HG03108 (cell line): Measurements from ENCODE around the gene SLC16A14.
"Not testable (repeated sequence)": the region's sequence is repeated elsewhere in the genome, so short reads cannot be mapped to it uniquely, and the experiment has no call there.

ENCODE experiments used
- ATAC-seq: cut with Tn5 transposase; IDR thresholded peaks from one replicate; pipeline ENCODE4 v1.9.1; 2021; ENCODE audit warnings: moderate library complexity; ENCODE audit not compliant: unreplicated experiment

The SLC16A14 gene

GRCh38 chr2:230068651-230069055 is at the start of gene SLC16A14:
SLC16A14 (minus strand) TSS chr2:230068924; CDS start chr2:230059352, 9,572 bp downstream.
- ATAC-seq: peak; percentile 24

GRCh38 chr2:230106771-230107170 is 38.0 kb upstream of the SLC16A14 start:
- no peak for ATAC-seq

- not testable (repeated sequence) for ATAC-seq
Observed at GRCh38 chr2:230101967-230102366, 33.2 kb upstream of the SLC16A14 start.

- ATAC-seq: no peak
Observed at GRCh38 chr2:230097841-230098240, 29.1 kb upstream of the SLC16A14 start.

- no peak for ATAC-seq
Observed at GRCh38 chr2:230097424-230097823, 28.7 kb upstream of the SLC16A14 start.

GRCh38 chr2:230090967-230091366 is 22.2 kb upstream of the SLC16A14 start:
- ATAC-seq: no peak

GRCh38 chr2:230085201-230085600 is 16.5 kb upstream of the SLC16A14 start:
- no peak for ATAC-seq

- ATAC-seq: no peak
Observed at GRCh38 chr2:230077851-230078547, 9.3 kb upstream of the SLC16A14 start.

- no peak for ATAC-seq
Observed at GRCh38 chr2:230076819-230077218, 8.1 kb upstream of the SLC16A14 start.

GRCh38 chr2:230075988-230076631 is 7.4 kb upstream of the SLC16A14 start:
- ATAC-seq: no peak

- ATAC-seq: no peak
Observed at GRCh38 chr2:230071421-230071820, 2.7 kb upstream of the SLC16A14 start.

- ATAC-seq: no peak
Observed at GRCh38 chr2:230069402-230069801, 678 bp upstream of the SLC16A14 start.

- ATAC-seq: peak; percentile 38
Observed at GRCh38 chr2:230068016-230068650, 591 bp downstream of the SLC16A14 start.

GRCh38 chr2:230060672-230061293 is 7.9 kb downstream of the SLC16A14 start:
- no peak for ATAC-seq

GRCh38 chr2:230053753-230054478 is 14.8 kb downstream of the SLC16A14 start:
- no peak for ATAC-seq

- ATAC-seq: no peak
Observed at GRCh38 chr2:230052299-230052698, 16.4 kb downstream of the SLC16A14 start.

- ATAC-seq: no peak
Observed at GRCh38 chr2:230050136-230050535, 18.6 kb downstream of the SLC16A14 start.

- no peak for ATAC-seq
Observed at GRCh38 chr2:230048010-230048671, 20.6 kb downstream of the SLC16A14 start.

- ATAC-seq: no peak
Observed at GRCh38 chr2:230046491-230046890, 22.2 kb downstream of the SLC16A14 start.

- no peak for ATAC-seq
Observed at GRCh38 chr2:230043461-230043860, 25.3 kb downstream of the SLC16A14 start.
